ENCODE measurements around the gene ANKRD37.

GRCh38 chr4:185384930-185385331, 11.7 kb upstream of the ANKRD37 start:
- TF ChIP-seq CTCF (IDR thresholded peaks at IDR 0.05): no peak
- TF ChIP-seq POLR2AphosphoS5 (IDR thresholded peaks at IDR 0.05): peak in 1 of 2 donors; percentile 19
- no peak for TF ChIP-seq POLR2A (IDR thresholded peaks at IDR 0.05)
- TF ChIP-seq EP300 (IDR thresholded peaks at IDR 0.05): no peak

All from upper lobe of left lung (tissue), 4 donors.